HepG2 (cell line): ENCODE data around the gene POC1B.

Experiments used
- KAT2B ChIP-seq: fragments of 150-350 bp; IDR thresholded peaks from 2 replicates; pipeline ENCODE4 v1.6.1; 2014; ENCODE audit warnings: low read depth, low read length, borderline replicate concordance
- MAF1 ChIP-seq: sonication (generic); formaldehyde crosslinking; IDR thresholded peaks from 2 replicates; pipeline ENCODE4 v1.5.0; 2020; ENCODE audit warnings: missing genetic modification reagents, borderline replicate concordance
- NR2F6 ChIP-seq, 2 experiments: IDR thresholded peaks; 2 replicates each; pipeline ENCODE4 v1.6.1; 2016; ENCODE audit warnings: antibody characterized with exemption in 1 of 2, mild to moderate bottlenecking in 1 of 2
- TBL1XR1 ChIP-seq: fragments of 150-350 bp; IDR thresholded peaks from 2 replicates; pipeline ENCODE4 v1.6.1; 2014; ENCODE audit warnings: borderline replicate concordance, low read length; ENCODE audit not compliant: partially characterized antibody

- TF ChIP-seq TBL1XR1 (no peak), NR2F6 (IDR thresholded peaks at IDR 0.05) (no peak), NR2F6 (CRISPR knock-in tag; IDR thresholded peaks at IDR 0.05) (no peak), KAT2B (no peak), MAF1 (CRISPR knock-in tag) (no peak)
Observed at GRCh38 chr12:89476904-89477595, 48.8 kb downstream of the POC1B start.
